GM23338 (cell line): Measurements from ENCODE around the gene SUPT5H. TPM values are rescaled to one million over a fixed set of nuclear protein-coding genes. Genes with fewer than 3 reads are reported as not detected.

Experiments used
- ATAC-seq: fragments of 200-7000 bp; cut with Tn5 transposase; 3 replicates; pipeline ENCODE4 v1.9.1; 2020
- DNase-seq: peaks from one replicate; pipeline ENCODE4 v3.0.0-alpha.2; 2015; ENCODE audit warnings: low spot score
- H2AFZ ChIP-seq: fragments of 200-600 bp; sonication (generic); 2 replicates; pipeline ENCODE4 v1.8.0; 2016; ENCODE audit warnings: antibody characterized with exemption, mild to moderate bottlenecking, moderate library complexity
- H3F3A ChIP-seq: fragments of 200-600 bp; sonication (generic); replicated peaks from 2 replicates; pipeline ENCODE4 v1.8.0; 2017; ENCODE audit warnings: antibody characterized with exemption, mixed run types, low read depth
- H3K27ac ChIP-seq: fragments of 200-600 bp; sonication (generic); 2 replicates; pipeline ENCODE4 v1.6.1; 2016; ENCODE audit warnings: low read depth
- H3K27me3 ChIP-seq: fragments of 200-600 bp; sonication (generic); 2 replicates; pipeline ENCODE4 v1.8.0; 2016; ENCODE audit warnings: mild to moderate bottlenecking, mixed run types, moderate library complexity; ENCODE audit not compliant: insufficient read depth
- H3K36me3 ChIP-seq: fragments of 200-600 bp; sonication (generic); 2 replicates; pipeline ENCODE4 v1.8.0; 2016; ENCODE audit warnings: mild to moderate bottlenecking; ENCODE audit not compliant: insufficient read depth
- H3K4me1 ChIP-seq: fragments of 200-600 bp; sonication (generic); 2 replicates; pipeline ENCODE4 v1.8.0; 2016; ENCODE audit warnings: mild to moderate bottlenecking, moderate library complexity; ENCODE audit not compliant: insufficient read depth
- H3K4me2 ChIP-seq: fragments of 200-600 bp; sonication (generic); 2 replicates; pipeline ENCODE4 v1.7.1; 2017; ENCODE audit warnings: mixed run types
- H3K4me3 ChIP-seq: fragments of 200-600 bp; sonication (generic); 2 replicates; pipeline ENCODE4 v1.6.1; 2016; ENCODE audit warnings: mixed run types
- H3K79me2 ChIP-seq: fragments of 200-600 bp; sonication (generic); replicated peaks from 2 replicates; pipeline ENCODE4 v1.8.0; 2017; ENCODE audit warnings: mild to moderate bottlenecking; ENCODE audit not compliant: insufficient read depth
- H3K9me2 ChIP-seq: fragments of 200-600 bp; sonication (generic); 2 replicates; pipeline ENCODE4 v1.8.0; 2017; ENCODE audit not compliant: insufficient read depth
- H4K20me1 ChIP-seq: fragments of 200-600 bp; sonication (generic); replicated peaks from 2 replicates; pipeline ENCODE4 v1.8.0; 2017; ENCODE audit warnings: mild to moderate bottlenecking; ENCODE audit not compliant: insufficient read depth
- H3K27ac Mint-ChIP-seq: 2 replicates; pipeline ENCODE4 v1.8.0; 2020; ENCODE audit warnings: inconsistent platforms, mild to moderate bottlenecking, moderate library complexity, mixed read lengths
- H3K27me3 Mint-ChIP-seq: 3 replicates; pipeline ENCODE4 v1.8.0; 2022; ENCODE audit warnings: low read depth, mild to moderate bottlenecking, moderate library complexity, mixed read lengths, inconsistent platforms; ENCODE audit not compliant: insufficient read depth, poor library complexity
- H3K36me3 Mint-ChIP-seq: 3 replicates; pipeline ENCODE4 v1.8.0; 2021; ENCODE audit warnings: low read depth, mild to moderate bottlenecking, inconsistent platforms, moderate library complexity, mixed read lengths
- H3K4me1 Mint-ChIP-seq: 3 replicates; pipeline ENCODE4 v1.8.0; 2020; ENCODE audit warnings: mild to moderate bottlenecking, inconsistent platforms, mixed read lengths
- H3K4me3 Mint-ChIP-seq: 3 replicates; pipeline ENCODE4 v1.8.0; 2021; ENCODE audit warnings: moderate library complexity, mild to moderate bottlenecking, inconsistent platforms, mixed read lengths
- H3K9me3 Mint-ChIP-seq: 3 replicates; pipeline ENCODE4 v1.8.0; 2020; ENCODE audit warnings: moderate library complexity, mild to moderate bottlenecking, inconsistent platforms, mixed read lengths
- CTCF ChIP-seq, 2 experiments: fragments of 200-600 bp in 1 of 2; sonication (generic) in 1 of 2; conservative IDR thresholded peaks; 2 replicates each; pipeline versions ENCODE4 v1.5.1 to v1.6.1; 2016 to 2017; ENCODE audit warnings: antibody characterized with exemption in 2 of 2, low read depth in 2 of 2, mild to moderate bottlenecking in 2 of 2, moderate library complexity in 1 of 2
- POLR2AphosphoS5 ChIP-seq: IDR thresholded peaks from 2 replicates; pipeline ENCODE4 v1.6.1; 2016; ENCODE audit warnings: antibody characterized with exemption, low read depth
- REST ChIP-seq: IDR thresholded peaks from one replicate; pipeline ENCODE4 v1.6.1; 2018; ENCODE audit warnings: antibody characterized with exemption; ENCODE audit not compliant: unreplicated experiment
- STAT1 ChIP-seq: IDR thresholded peaks from one replicate; pipeline ENCODE4 v1.6.1; 2016; ENCODE audit warnings: antibody characterized with exemption; ENCODE audit not compliant: unreplicated experiment
- ZNF114 ChIP-seq: fragments of 250-450 bp; sonication (Bioruptor Pico); IDR thresholded peaks from 2 replicates; pipeline ENCODE4 v1.5.0; 2020; ENCODE audit warnings: mild to moderate bottlenecking, moderate library complexity
- ZNF331 ChIP-seq: fragments of 250-450 bp; sonication (Bioruptor Pico); IDR thresholded peaks from 2 replicates; pipeline ENCODE4 v1.5.0; 2020; ENCODE audit warnings: low read depth, mild to moderate bottlenecking, moderate library complexity
- ZNF462 ChIP-seq: fragments of 250-450 bp; sonication (Bioruptor Pico); IDR thresholded peaks from 2 replicates; pipeline ENCODE4 v1.5.0; 2020; ENCODE audit warnings: mild to moderate bottlenecking, moderate library complexity
- polyA plus RNA-seq: library from polyadenylated mRNA; unstranded; fragments of >200 nt; fragmentation: Nextera tagmentation; extraction: Ambion mirVana; gene quantifications from 2 replicates; pipeline ENCODE4 v1.2.1, GENCODE V29; 2016
- total RNA-seq: library from RNA; depleted of rRNA; stranded (reverse); fragments of >200 nt; shearing (Covaris generic); gene quantifications from 2 replicates; pipeline ENCODE4 v1.2.3, GENCODE V29; 2014

SUPT5H gene
- total and polyA plus RNA-seq, 2 experiments from 2014 or later, result 108 to 150 TPM

- Histone ChIP-seq H3F3A (peaks cover 15% of the 10 kb centered on the region; the same call in 1 of the 2 replicates), H2AFZ (no peak overlapping the region), H3K9me2 (no peaks in the 10 kb centered on the region), H3K27me3 (no peaks in the 10 kb centered on the region), H3K79me2 (no peaks in the 10 kb centered on the region; the same call in 1 of the 2 replicates), H3K4me2 (no peak overlapping the region), H3K36me3 (peaks cover 24% of the 10 kb centered on the region), H3K4me1 (no peaks in the 10 kb centered on the region), H3K4me3 (no peak overlapping the region), H3K27ac (peak overlapping the region; percentile 63; the same call in 1 of the 2 replicates), H4K20me1 (0 out of 2 replicates have a peak, but pooled peaks cover 8% of the 10 kb centered on the region)
- Mint-ChIP-seq H3K27ac (peak overlapping the region; percentile 33; the same call in 1 of the 2 replicates), H3K36me3 (peaks cover 63% of the 10 kb centered on the region), H3K4me1 (peaks cover 8% of the 10 kb centered on the region; the same call in 2 of the 3 replicates), H3K4me3 (no peak overlapping the region), H3K27me3 (peaks cover 15% of the 10 kb centered on the region), H3K9me3 (no peaks in the 10 kb centered on the region; the same call in 2 of the 3 replicates)
- DNase-seq (peak; percentile 87), ATAC-seq (peak; percentile 95)
- TF ChIP-seq REST (no peak), CTCF (conservative IDR thresholded peaks at IDR 0.05; ENCODE audit: low read depth in 2 of 2) (peak; percentile 93 to 95)
Observed at GRCh38 chr19:39474139-39474620, 28.8 kb downstream of the SUPT5H start.

GRCh38 chr19:39475748-39476147 lies 30.4 kb downstream of the SUPT5H start:
- DNase-seq (no peak), ATAC-seq (no peak)
- no peaks in the 10 kb centered on the region; the same call in 1 of the 2 replicates for H3K79me2 ChIP-seq
- 0 out of 2 replicates have a peak overlapping the region, but pooled peaks have one; percentile 14 for H3K27ac ChIP-seq
- H3K4me2 ChIP-seq, result no peak overlapping the region
- 0 out of 2 replicates have a peak, but pooled peaks cover 2% of the 10 kb centered on the region for H4K20me1 ChIP-seq
- H3K4me1 Mint-ChIP-seq, result peaks cover 19% of the 10 kb centered on the region; the same call in 2 of the 3 replicates
- H3K4me3 ChIP-seq, result no peak overlapping the region
- H3K27me3 Mint-ChIP-seq, result peaks cover 17% of the 10 kb centered on the region
- no peak overlapping the region for H3K4me3 Mint-ChIP-seq
- no peak overlapping the region for H3K27ac Mint-ChIP-seq
- peaks cover 19% of the 10 kb centered on the region for H3K36me3 ChIP-seq
- H3K9me3 Mint-ChIP-seq, result no peaks in the 10 kb centered on the region; the same call in 2 of the 3 replicates
- peaks cover 4% of the 10 kb centered on the region; the same call in 1 of the 2 replicates for H3K4me1 ChIP-seq
- H2AFZ ChIP-seq, result no peak overlapping the region
- peaks cover 22% of the 10 kb centered on the region for H3F3A ChIP-seq
- peaks cover 48% of the 10 kb centered on the region for H3K36me3 Mint-ChIP-seq
- no peaks in the 10 kb centered on the region for H3K27me3 ChIP-seq
- H3K9me2 ChIP-seq, result no peaks in the 10 kb centered on the region
- TF ChIP-seq ZNF114 (CRISPR knock-in tag) (no peak), STAT1 (no peak), ZNF331 (no peak), ZNF462 (CRISPR knock-in tag) (no peak), POLR2AphosphoS5 (no peak)
